ENCODE results near the gene SPANXN3.
A peak's percentile ranks its signal among the peaks of the same experiment; 100 is the strongest.
"Not testable (repeated sequence)": the region's sequence is repeated elsewhere in the genome, so short reads cannot be mapped to it uniquely, and the experiment has no call there.

The SPANXN3 gene

GRCh38 chrX:143517375-143517774 is at the start of gene SPANXN3:
Gene SPANXN3, minus strand, starts transcription at chrX:143517475. Its CDS starts 84 bp downstream, at chrX:143517391.
- DNase-seq (ENCODE audit: low spot score), result not testable (repeated sequence)

GRCh38 chrX:143536176-143536575 is 18.9 kb upstream of the SPANXN3 start:
- peak; percentile 4 for DNase-seq (ENCODE audit: low spot score)

GRCh38 chrX:143502196-143502595 is 15.1 kb downstream of the SPANXN3 start:
- DNase-seq (ENCODE audit: low spot score), result not testable (repeated sequence)

GRCh38 chrX:143500751-143501150 is 16.5 kb downstream of the SPANXN3 start:
- no peak for DNase-seq (ENCODE audit: low spot score)

- DNase-seq (ENCODE audit: low spot score), result no peak
Measured at GRCh38 chrX:143486105-143486504, 31.2 kb downstream of the SPANXN3 start.

GRCh38 chrX:143476751-143477150 is 40.5 kb downstream of the SPANXN3 start:
- no peak for DNase-seq (ENCODE audit: low spot score)

- no peak for DNase-seq (ENCODE audit: low spot score)
Measured at GRCh38 chrX:143472347-143472938, 44.8 kb downstream of the SPANXN3 start.

GRCh38 chrX:143466130-143466529 is 51.1 kb downstream of the SPANXN3 start:
- no peak for DNase-seq (ENCODE audit: low spot score)

GRCh38 chrX:143462696-143463095 is 54.6 kb downstream of the SPANXN3 start:
- no peak for DNase-seq (ENCODE audit: low spot score)

GRCh38 chrX:143461606-143462005 is 55.7 kb downstream of the SPANXN3 start:
- DNase-seq (ENCODE audit: low spot score), result no peak
